ENCODE results near the gene EID2.

Gene EID2

GRCh38 chr19:39501340-39501739, 38.6 kb downstream of the EID2 start:
- no peak for DNase-seq (ENCODE audit: low read depth)

- DNase-seq (ENCODE audit: low read depth) = no peak
Measured at GRCh38 chr19:39500543-39500942, 39.4 kb downstream of the EID2 start.

DNA sequence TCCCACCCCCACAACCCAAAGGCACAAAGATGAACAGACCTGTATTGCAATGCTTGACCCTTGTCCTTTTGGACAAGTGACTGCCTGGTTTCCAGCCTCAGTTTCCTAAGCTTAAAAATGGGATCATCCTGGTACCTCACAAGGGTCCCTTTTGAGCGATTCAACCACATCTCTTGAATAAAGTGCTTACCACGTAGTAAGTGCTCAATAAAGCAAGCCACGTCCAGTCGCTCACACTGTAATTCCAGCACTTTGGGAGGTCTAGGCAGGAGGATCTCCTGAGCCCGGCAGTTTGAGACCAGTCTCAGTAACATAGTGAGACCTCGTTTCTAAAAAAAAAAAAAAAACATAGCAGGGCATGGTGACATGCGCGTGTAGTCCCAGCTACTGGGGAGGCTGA, 40.0 kb downstream of the EID2 start:
- DNase-seq (ENCODE audit: low read depth) = no peak

- DNase-seq (ENCODE audit: low read depth) = no peak
Measured at GRCh38 chr19:39498798-39499642, 40.9 kb downstream of the EID2 start, which contains the start of gene DLL3. DLL3 (plus strand) TSS chr19:39498947; CDS start chr19:39498975, 28 bp downstream.

DNA sequence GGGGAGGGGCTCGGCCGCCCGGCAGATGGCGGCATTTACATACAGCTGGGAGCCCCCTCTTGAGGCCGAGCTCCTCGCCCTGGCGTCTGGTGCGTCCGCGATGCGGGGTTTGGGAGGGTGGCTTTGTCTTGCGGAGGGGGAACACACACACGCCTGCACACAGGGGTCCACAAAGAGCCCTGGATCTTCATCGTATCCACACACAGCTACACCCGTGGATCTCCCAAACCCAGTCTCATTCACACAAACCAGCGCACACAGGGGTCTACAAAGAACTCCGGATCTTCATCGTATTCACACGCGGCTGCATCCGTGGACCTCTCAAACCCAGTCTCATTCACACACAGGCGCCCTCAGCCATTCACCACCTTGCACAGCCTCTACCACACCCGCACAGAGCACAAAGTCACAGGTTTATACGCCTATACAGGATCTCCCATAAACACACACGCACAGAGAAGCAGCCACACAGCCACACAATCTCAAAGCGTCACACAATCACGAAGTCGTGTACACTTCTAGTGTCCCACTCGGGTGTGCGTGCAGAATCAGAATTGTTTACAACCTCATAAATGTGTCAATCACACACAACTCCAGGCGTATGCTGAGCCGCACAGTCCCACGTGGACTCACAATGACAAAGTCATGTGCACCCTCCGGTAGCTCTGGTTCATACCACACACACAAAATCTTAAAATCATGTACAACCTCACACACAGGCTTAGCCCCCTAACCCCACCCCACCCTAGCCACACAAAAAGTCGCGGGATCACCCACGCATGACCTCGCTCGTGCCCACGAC, 41.8 kb downstream of the EID2 start:
- DNase-seq (ENCODE audit: low read depth) = no peak

GRCh38 chr19:39497701-39497995, 42.3 kb downstream of the EID2 start:
- no peak for DNase-seq (ENCODE audit: low read depth)

DNA sequence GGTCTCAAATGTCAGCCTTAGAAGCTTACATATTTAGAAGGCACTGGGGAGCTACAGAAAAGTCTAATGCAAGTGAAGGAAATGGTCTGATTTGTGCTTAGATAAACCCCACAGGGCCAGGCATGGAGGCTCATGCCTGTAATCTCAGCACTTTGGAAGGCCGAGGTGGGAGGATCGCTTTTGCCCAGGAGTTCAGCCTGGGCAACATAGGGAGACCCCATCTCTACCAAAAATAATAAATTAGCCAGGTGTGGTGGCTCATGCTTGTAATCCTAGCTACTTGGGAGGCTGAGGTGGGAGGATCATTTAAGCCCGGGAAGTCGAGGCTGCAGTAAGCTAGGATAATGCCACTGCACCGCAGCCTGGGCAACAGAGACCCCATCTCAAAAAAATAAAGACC, 43.9 kb downstream of the EID2 start:
- no peak for DNase-seq (ENCODE audit: low read depth)

GRCh38 chr19:39494661-39495060, 45.3 kb downstream of the EID2 start:
- DNase-seq (ENCODE audit: low read depth) = no peak

GRCh38 chr19:39492788-39493187, 47.2 kb downstream of the EID2 start:
- DNase-seq (ENCODE audit: low read depth) = no peak

DNA sequence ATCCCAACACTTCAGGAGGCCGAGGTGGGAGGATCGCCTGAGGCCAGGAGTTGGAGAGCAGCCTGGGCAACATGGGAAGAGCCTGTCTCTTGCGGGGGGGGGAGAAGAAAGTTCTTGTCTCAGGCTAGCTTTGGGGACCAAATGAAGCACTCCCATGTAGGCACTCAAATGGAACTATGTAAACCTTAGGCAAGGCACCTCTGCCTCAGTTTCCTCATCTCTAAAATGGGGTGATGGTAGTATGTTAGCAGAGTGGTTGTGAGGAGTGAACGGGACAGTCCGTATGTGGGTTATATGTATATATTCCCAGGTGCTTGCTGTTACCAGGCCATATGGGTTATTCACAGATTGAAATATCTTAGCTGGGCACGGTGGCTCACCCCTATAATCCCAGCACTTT, 47.7 kb downstream of the EID2 start:
- no peak for DNase-seq (ENCODE audit: low read depth)

DNA sequence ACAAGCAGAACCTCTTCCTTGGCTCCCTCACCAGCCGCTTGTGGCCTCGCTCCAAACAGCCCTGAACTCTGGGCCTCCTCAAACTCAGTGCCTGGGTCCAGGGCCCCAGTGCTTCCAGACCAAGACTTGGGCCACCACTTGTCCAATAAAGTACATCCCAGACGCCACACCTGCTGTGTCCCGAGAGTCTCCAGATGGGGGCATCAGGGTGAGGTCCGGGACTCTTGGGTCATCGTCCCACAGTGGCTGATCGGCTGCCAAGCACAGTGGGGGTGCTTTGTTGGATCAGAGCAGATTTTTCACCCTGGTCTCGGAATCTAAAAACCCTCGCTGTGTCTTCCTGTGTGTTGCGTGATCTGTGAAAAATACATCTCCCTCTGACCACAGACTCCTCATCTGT, 50.2 kb downstream of the EID2 start:
- DNase-seq (ENCODE audit: low read depth) = no peak

All from T follicular helper cell (primary cell).